HuH-7.5 (cell line): ENCODE data around the gene SNX9.
A peak's percentile ranks its signal among the peaks of the same experiment; 100 is the strongest.

Experiments used
- DNase-seq: peaks from one replicate; pipeline ENCODE4 v3.0.0; 2011; ENCODE audit warnings: low spot score

Gene SNX9

DNA sequence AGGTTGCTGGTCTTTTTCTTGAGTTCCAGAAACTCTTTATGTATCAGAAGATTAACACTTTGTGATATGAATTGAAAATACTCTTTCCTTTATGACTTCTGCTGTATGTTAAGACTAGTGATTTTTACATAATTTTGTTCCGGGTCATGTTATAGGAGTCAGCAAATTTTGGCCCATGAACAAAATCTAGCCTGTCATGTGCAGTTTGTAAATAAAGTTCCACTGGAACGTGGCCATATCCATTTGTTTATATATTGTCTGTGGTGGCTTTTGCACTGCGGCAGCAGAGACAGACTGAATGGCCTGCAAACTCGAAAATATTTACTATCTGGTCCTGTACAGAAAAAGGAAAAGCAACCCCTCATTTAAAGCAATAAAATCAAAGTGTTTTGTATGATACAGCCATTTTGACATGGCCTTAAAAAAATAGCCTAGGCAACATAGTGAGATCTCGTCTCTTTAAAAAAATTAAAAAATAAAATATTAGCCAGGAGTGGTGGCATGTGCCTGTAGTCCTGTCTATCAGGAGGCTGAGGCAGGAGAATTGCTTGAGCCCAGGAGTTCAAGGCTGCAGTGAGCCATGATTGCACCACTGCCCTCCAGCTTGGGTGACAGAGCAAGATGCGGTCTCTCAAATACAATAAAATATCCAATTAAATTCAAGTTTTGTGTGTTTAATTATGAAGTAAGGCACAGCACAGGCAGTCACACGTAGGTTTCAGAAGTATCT is 36.9 kb downstream of the SNX9 start:
- DNase-seq: no peak

DNA sequence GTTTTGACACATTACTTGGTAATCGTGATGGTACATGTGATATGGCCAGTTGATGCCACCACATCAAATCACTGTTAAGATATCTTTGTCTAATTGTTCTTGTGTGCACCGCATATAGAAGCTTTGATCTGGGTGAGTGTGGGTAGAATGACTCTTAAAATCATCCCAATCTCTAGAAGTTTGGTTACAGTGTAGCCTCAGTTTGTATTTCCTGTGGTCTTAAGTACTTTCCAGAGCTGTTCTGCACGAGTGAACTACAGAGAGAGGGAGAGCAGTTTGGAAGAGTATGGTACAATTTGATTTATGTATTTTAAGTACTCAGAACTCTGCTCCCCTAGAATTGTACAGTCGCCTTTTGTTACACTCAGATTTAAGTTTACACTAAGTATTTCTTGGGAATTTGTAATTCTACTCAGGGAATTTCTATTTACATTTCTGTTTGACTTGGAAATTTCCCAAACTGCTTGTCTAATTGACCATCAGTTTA is 37.5 kb downstream of the SNX9 start:
- no peak for DNase-seq

DNA sequence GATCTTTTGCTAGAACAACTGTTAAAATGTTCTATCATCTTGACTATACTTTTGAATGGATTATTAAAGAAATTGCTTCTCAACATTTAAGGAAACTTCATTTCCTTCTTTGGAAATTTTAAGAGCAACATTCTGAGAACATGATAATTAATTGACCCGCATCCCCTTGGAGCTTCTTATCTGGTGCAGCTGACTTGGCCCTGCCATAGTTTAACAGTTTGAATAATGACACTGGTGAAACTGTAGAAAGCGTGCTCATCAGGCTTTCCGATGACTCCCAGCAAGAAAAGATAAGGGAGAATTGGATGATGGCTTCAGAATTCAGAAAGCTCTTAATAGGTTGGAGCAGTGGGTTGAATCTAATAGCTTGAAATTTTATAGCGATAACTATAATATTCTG is 38.1 kb downstream of the SNX9 start:
- no peak for DNase-seq

DNA sequence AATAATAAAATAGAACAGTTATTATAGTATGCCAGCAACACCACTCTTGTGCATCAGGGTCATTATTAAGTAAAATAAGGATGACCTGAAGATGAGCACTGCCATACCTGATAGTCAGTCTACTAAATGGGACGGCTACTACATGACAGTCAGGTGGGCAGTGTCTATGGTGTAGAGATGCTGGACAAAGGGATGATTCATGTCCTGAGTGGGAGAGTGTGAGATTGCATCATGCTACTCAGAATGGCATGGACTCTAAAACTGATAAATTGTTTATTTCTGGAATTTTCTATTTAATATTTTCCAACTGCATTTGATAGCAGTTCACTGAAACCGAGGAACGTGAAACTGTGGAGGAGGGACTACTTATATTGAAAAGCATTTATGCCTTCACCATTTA is 38.8 kb downstream of the SNX9 start:
- DNase-seq: no peak

DNA sequence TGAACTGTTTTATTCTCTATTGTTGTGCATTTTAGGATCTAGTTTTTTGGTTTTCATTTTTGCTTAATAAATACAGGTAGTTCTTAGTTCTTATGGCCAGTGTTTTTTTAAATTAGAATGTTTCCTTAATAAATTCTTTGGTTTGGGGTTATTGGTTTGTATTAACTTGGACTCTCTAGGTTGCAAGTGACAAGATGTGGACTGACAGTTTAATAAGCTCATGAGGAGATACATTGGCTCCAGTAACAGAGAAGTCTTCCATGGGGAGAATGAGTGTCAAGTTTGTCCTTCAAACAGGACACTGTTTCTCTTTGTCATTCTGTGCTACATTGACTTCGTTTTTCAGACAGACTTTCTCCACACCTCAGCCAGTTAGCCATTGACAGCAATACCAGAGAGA is 39.7 kb downstream of the SNX9 start:
- DNase-seq: no peak

DNA sequence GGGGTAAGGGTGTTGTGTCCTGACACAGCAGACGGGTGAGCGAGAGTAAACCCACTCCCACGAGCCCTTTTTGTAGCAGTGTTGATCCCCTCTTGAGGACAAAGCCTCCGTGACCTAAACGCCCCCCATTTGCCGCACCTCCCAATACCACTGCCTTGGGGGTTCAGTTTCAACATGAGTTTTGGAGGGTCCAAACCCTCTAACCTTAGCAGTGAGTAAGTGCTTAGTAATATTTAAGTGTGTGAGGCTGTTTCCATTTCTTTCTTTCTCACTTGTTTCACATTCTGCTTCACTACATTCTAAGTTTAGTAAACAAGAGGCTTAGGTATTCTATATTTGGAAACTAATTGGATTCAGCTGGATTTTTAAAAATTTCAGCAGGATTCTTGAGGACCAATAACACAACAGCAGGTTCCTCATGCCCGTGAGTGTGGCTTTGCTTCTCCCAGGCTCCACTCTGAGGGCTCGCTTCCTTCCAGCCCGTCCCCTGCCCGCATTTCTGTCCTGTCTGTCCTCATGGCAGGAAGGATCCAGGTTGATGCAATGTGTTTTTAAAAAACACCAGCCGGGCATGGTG is 41.2 kb downstream of the SNX9 start:
- DNase-seq: no peak

DNA sequence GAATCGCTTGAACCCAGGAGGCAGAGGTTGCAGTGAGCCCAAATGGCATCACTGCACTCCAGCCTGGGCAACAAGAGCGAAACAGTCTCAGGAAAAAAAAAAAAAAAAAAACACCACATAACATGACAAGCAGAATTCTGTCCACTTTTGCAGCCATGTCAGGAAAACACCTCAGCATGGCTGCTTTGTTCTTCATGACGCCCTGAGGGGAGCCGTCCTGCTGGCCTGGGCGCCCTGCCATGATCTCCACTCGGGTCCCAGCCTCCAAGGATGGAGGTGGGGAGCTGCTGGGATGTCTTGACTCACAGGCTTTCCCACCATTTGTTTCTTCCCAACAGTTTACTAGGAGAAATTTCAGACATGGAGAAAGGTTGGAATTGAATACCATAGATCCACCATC is 42.2 kb downstream of the SNX9 start:
- no peak for DNase-seq

DNA sequence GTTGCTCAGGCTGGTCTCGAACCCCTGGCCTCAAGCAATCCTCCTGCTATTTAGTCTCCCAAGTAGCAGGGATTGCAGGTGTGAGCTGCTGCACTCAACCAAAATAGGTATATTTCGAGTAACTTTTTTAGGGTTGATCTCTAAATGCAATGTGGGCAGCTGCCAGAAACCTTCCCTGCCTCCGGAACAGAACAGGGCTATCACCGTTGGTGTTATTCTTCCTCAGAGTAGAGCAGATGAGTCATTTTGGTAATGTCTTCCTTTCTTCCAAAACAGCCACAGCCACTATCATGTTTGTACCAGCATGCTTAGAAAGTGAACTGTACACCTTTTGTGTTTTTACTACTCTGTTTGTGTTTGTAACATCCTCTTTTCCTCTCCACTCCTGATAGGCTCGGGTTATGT is 44.1 kb downstream of the SNX9 start:
- DNase-seq: no peak

DNA sequence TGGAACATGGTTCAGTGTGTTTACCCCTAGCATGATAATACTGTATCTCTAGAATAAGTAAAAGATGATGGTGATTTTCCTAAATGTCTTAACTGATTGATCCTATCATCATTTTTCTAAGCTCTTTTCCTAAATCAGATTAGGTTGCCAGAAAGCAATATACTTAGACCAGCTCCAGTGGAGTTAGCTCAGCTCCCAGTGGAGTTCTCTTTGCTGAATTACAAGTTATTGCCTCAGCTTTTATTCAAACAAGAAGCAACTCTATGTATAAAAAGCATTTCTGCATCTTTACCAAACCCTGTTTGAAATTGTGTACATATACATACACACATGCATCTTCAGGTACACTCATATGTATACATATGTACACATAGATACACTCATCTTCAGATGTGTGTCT is 44.9 kb downstream of the SNX9 start:
- DNase-seq: no peak

DNA sequence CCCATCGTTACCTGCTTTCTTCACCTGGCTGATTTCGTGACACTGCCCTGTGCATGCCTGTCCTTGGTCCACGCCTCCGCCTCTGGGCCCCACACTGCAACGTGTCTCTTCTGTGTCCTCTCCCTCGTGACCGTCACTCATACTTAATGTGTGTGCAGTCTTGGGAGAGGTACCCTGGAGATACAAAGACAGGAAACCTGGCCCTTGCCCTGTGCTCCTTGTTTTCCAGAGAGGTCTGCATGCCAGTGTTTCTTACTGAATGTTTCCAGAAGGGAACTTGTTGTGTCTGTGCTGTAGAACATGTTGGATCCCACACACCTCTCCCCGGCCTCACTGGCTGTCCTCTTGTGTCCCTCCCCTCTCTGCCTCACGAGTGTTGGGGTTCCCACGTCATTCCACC is 45.8 kb downstream of the SNX9 start:
- no peak for DNase-seq

DNA sequence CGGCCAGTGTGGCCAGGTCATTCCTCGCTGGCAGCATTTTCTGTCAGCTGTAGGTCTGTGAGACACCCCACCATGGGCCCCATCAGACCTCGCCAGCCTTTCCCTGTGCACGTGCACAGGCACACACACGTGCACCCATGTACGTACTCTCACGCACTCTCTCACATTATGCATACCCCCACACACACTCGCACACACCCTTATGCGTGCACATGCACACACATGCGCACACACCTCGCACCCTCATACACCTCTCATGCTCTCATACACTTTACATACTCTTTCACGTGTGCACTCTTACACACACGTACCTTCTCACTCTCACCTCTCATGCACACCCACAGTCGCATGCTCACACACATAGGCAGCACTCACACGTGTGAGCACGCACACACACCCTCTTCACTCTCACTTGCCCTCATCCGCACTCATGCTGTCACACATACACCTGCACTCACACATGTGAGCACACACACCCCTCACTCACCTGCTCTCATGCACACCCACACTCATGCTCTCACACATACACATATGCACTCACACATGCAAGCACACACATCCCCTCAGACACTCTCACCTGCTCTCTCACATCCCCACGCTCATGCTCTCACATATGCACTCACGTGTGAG is 46.7 kb downstream of the SNX9 start:
- no peak for DNase-seq

DNA sequence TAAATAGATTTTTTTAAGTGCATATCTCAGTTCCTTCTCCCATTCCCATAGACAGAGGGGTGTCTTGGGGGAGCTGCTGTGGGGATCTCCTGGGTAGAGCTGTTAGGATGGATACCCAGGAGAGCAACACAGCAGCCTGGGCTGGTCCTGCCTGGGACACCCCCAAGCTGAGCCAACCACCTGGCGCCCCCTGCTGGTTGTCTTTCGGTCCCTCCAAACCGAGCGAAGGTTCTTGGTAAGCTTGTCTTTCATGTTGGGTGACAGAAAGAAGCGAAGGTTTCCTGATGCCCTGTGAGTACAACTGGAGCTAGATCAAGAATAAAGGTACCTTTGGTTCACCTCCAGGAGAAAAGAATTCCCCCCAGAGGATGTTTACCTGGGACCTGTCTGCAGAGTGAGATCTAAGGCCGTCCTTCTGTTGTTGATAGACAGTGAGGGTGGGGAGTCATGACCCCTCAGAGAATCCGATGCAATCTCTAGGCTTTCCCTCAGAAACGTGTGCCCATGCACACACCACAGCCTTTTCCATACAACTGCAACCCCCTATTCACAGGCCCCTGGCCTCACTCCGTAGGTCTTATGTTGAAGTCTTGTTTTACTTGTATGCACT is 50.8 kb downstream of the SNX9 start:
- peak; percentile 52 for DNase-seq

DNA sequence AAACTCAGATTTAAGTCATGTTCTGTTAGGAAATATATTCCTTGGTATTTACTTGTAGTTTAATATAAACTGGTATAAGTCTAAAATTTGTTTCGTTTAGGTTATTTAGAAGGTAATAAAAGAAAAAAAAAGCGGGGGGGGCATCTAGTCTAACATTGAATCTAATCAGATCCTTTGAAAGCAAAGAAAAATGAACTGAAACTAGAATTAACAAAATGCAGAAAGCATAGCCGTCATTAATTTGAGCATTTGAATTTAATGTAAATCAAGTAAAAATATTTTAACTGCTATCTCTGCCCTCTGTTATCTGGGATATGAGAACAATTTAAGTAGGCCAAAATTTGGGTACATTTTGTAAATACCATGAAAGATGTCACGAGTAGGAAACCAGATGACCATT is 54.1 kb downstream of the SNX9 start:
- no peak for DNase-seq

DNA sequence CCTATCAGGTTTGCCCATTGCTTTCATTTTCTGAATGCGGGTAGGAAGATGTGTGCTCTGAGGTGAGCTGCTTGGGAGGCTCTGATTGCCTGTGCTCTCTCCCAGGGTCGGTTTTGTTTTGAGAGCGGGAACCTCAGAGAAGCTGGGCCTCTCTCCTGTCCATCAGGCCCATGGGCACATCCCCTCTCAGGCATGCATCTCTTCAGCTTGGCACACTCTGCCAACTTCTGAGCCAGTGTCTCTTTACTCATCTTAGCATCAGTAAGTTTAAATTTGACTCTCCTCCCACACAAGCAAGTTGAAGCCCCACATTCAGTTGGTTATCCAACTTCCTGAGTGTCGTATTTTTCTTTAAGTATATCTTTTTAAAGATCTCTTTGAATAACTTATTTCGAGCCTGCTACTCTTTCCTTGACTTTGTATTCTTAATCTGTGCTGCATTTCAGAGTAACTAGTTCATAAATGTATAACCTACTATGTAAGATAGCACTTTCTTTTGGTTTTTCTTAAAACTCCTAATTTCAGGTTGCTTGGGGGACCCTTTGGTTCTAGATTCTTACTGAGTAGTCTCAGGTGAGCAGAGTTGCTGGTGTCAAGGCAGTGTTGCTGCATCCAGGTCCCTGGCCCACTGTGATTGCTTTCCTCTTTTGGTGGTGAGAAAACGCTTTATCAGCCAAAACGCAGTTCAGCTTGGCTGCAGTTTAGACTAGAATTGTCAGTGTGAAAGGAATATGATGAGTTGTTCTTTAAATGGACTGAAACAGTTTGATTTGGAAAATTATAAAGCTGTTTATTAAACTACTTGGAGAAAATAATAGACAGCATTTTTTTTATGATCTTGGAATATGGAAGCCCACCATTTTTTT is 54.8 kb downstream of the SNX9 start:
- no peak for DNase-seq

DNA sequence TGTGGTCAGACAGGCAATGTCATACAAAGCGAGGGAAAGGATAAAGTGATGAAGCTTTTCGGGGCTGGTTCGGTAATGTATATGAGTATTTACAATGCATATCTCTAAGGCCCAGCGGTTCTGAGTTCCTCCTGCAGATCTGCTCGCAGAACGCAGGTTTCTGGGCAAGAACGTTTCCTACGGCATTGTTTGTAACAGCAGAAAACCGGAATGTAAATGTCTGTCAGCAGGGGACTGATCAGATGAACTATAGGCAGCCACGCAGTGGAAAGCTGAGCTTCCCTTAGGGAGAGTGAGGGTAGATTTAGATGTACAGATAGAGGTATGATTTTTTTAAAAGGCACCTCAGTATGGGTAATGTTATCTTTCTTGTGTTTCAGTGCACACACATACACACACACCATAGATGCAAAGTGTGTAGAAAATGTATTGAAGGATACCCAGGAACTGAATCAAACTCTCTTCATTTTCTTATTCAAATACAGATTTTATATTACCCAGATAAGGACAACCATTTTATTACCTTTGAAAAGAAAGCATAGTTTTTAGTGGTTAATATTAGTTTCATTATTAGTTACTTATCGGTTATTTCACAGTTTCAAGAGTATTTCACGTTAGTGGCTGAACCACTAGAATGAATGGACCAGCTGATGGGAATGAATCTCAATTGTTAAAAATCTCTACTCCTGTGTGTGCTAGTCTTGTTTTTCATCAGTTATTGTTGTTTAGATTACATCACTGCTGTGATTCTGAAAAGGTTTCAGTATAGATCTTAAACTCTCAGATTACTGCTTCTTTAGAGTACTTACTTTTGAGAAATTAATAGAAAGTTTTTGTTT is 56.2 kb downstream of the SNX9 start:
- DNase-seq: no peak

DNA sequence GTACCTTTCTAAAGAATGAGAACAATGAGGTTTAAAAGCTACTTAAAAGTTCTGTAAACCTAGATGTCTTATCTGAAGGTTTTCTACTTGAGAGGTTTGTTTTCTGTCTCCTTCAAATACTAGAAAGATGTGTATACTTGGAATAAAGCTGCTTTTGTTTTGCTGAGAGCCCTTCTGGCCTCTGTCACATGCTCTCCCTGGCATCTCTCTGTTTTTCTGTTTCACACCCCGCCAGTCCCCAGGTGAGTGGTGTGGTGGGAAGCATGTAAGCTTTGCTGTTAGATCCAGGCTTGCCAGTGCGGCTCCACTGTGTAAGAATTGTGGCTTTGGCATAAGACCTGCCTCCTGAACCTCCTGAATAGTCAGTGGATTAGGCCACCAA is 56.8 kb downstream of the SNX9 start:
- DNase-seq: no peak

DNA sequence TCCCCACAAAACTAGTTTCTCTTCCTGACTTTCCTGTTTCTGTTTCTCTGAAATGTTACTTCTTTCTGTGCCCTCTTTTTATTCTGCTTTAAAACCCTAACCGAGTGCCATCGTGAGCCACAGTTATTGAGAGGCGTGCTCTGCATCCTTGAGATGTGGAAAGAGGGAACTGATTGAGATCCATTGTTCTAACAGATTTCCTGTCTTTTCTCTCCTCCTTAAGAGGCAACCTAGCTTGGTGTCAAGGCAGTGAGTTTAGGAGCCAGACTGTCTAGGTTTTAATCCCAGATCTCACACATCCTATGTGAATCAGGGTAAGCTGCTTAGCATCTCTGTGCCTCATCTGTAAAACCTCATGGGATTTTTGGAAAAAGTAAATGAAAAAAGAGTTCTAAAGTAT is 57.5 kb downstream of the SNX9 start:
- no peak for DNase-seq

DNA sequence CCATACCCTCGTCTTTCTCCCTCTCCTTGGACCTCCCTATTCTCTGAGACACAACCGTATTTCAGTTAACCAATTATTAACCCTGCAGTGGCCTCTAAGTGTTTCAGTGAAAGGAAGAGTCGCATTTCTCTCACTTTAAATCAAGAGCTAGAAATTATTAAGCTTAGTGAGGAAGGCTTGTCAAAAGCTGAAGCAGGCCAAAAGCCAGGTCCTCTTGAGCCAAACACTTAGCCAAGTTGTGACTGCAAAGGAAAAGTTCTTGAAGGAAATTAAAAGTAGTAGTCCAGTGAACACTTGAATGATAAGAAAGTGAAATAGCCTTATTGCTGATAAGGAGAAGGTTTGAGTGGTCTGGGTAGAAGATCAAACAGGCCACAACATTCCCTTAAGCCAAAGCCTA is 58.3 kb downstream of the SNX9 start:
- DNase-seq: no peak

DNA sequence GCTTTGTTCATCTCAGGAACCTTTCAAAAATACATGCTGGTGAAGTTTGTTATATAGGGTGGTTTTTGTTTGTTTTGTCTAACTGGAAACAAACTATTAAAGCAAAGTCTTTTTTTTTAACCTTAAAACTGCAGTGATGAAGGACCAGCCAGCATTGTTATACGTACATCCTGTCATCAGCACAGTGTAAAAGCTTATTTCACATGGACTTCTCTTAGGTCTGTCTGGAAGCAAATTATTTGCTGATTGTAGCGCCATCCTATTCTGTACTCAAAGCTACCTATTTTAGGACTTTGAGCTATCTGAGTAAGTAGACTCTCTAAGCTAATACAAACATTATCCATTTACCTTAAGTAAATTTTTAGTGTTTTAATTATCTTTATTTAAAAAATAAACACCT is 61.7 kb downstream of the SNX9 start:
- DNase-seq: no peak

DNA sequence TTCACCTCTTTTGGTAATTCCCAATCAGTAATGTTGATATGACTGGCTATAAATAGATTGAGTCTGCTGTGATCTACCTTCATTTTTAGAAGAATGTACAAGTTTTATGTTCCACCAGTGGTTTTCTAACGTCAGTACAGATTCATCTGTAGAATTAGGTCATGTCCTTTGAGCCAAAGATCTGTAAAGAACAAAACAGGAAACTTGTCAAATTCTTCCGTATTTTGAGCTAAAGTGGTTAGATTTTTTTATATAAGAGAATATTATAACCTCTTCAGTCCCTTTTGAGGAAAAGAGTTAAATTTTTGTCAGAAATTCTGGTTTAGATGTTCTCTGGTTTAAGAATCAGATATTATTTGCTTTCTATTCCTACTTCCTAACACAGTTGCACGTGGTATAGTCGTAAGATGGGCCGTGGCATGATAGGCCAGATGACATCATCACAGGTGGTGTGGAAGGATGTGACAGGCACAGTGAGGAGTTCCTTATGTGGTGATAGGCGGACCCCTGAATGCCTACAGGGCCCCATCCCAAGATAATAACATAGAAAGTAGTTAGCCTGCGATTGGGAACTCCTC is 62.3 kb downstream of the SNX9 start:
- no peak for DNase-seq

DNA sequence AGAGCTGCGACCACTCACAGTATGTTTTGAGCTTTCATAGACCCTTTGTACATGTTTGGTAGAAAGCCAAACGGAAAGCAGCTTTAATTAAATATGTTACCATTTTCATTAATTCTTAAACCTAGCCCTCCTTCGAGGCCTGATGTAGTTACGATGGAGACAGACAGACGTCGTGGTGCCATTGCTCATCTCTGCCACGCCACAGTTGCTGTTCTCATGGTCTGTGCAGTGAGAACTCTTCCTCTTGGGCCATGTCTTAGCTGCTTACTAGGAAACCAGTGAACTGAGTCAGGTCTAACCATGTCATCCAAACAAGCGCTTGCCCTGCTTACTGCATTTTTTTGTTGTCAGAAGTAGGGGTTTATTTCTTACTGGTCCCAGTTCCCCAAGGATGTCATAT is 62.8 kb downstream of the SNX9 start:
- DNase-seq: no peak
